Mammary epithelial cell (primary cell): ENCODE results near the gene TXNRD3.

Experiments
- CTCF ChIP-seq, 2 donors: IDR thresholded peaks in 1 of 2; conservative IDR thresholded peaks in 1 of 2; 2 replicates each; pipeline ENCODE4 v1.5.1; 2011 to 2012; ENCODE audit warnings: inconsistent platforms in 2 of 2, low read length in 2 of 2, mild to moderate bottlenecking in 2 of 2, control low read depth in 1 of 2, low read depth in 1 of 2; ENCODE audit not compliant: insufficient read depth in 1 of 2; ENCODE audit errors: extremely low read depth in 1 of 2
- EZH2 ChIP-seq: IDR thresholded peaks from 2 replicates; pipeline ENCODE4 v1.6.1; 2012; ENCODE audit warnings: low read length, inconsistent platforms, borderline replicate concordance

DNA sequence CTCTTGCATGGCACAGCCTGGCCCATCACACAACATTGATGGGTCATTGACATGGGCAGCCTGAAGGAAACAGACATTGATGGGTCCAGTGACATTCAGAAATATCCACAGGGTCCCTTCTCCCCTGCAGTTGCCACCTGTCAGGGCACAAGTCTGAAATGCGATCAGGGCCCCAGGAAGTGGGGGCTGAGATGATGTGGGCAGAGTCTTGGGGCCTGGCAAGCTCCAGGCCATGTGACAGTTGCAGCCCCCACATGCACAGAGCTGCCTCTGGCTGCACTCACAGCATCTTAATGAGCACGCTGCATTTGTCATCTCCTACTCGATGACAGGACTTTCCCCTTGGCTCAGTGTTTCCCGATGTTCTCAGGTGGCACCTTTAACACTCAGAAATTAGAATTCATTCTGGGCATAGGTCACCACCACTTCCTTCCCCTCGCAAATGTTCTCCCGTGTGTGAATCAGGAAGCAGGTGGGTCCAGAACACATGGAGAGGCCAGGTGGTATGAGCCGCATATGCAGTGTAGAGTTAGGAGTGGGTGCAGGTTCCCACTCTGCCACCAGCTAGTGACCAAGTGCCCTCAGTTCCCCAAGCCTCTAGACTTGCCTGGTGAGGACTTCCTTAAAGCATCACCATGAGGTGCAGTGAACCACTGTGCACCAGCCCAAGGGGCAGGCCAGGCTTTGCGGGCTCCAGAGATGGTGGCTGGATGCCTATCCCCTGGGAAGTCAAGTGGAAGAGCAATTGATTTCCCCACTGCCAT lies 1.6 kb upstream of the TXNRD3 start:
- TF ChIP-seq CTCF (conservative IDR thresholded peaks at IDR 0.05 in 1 of 2, IDR thresholded peaks at IDR 0.05 in 1 of 2; ENCODE audit: extremely low read depth in 1 of 2, insufficient read depth in 1 of 2, low read depth in 1 of 2, low read length in 2 of 2) (no peak), EZH2 (no peak)
